Activated CD8-positive, alpha-beta T cell treated with anti-CD3 and anti-CD28 coated beads, Interleukin-2, amount 10 ng/mL, durations not matched to agents 7 days and 5 days (primary cell): ENCODE measurements around the gene EFNA4. TPM values are rescaled to one million over a fixed set of nuclear protein-coding genes. Genes with fewer than 3 reads are reported as not detected.

Source experiments
- ATAC-seq: fragments of 150-1000 bp; cut with Tn5 transposase; one replicate; pipeline ENCODE4 v1.10.0; 2021; ENCODE audit warnings: moderate library complexity
- CTCF ChIA-PET: fragments of 350-600 bp; sonication (Branson Sonifier 250); formaldehyde crosslinking; loops from one replicate; lab custom pipeline; 2021; ENCODE audit warnings: antibody characterized with exemption; lab: Charles Lee
- POLR2A ChIA-PET: fragments of 350-600 bp; sonication (Branson Sonifier 250); formaldehyde crosslinking; loops from one replicate; lab custom pipeline; 2021; ENCODE audit warnings: antibody characterized with exemption; lab: Charles Lee
- DNase-seq: peaks from one replicate; pipeline ENCODE4 v3.0.0-alpha.2; 2020
- H3K27ac Mint-ChIP-seq: one replicate; pipeline ENCODE4 v1.8.0; 2021; ENCODE audit warnings: mild to moderate bottlenecking, mixed read lengths
- H3K27me3 Mint-ChIP-seq: one replicate; pipeline ENCODE4 v1.8.0; 2021; ENCODE audit warnings: low read depth, mixed read lengths
- H3K36me3 Mint-ChIP-seq: one replicate; pipeline ENCODE4 v1.8.0; 2021; ENCODE audit warnings: low read depth, mixed read lengths
- H3K4me1 Mint-ChIP-seq: one replicate; pipeline ENCODE4 v1.8.0; 2021; ENCODE audit warnings: low read depth, mixed read lengths
- H3K4me3 Mint-ChIP-seq: one replicate; pipeline ENCODE4 v1.8.0; 2021; ENCODE audit warnings: mild to moderate bottlenecking, mixed read lengths
- H3K9me3 Mint-ChIP-seq: one replicate; pipeline ENCODE4 v1.8.0; 2022; ENCODE audit warnings: mixed read lengths; ENCODE audit not compliant: insufficient read depth
- total RNA-seq, 2 experiments: library from RNA; stranded (reverse); gene quantifications; one replicate each; pipeline ENCODE4 v1.2.3, GENCODE V29; 2021

The EFNA4 gene
- total RNA-seq, 2 experiments from 2014 or later = 7.8 to 9.7 TPM

DNA sequence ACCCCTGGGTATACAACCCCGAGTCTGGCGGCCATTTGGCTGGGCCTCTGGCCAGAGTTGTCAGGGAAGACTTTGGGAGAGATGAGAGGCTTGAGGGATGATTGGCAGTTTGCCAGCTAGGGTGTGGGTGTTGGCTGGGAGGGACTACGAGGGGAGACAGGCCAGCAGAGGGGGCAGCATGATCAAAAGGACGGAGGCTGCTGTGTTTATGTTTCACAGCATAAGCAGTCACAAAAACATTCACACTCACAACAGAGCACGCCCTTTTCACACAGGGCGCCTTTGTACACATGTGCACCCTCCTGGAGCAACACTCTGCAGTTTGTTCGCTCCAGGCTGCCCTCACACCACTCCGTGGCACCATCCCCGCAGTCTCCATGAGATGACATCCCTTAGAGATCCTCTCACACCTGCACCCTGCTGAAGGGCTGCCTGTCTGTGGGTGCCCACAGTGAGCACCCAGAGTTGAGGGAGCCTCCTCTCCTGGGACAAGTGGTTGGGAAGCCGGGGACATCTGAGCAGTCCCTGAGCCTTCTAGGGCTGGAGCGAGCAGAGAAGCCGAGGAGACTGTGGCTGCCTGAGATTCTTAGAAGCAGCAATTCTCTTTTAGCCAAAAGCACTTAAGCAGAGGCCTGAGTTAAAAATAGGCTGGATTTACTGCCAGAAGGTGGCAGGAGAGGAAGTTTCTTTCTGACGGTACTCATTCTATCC is 30.5 kb downstream of the EFNA4 start:
- ChIA-PET POLR2A (no interaction called here), CTCF (interaction anchor here (1.3 to 4.5 kb wide), 5 partner anchors 9 to 79 kb away, joined by 3 to 53 read pairs (median 23); partner anchors contain the start of gene KRTCAP2)
- ATAC-seq (no peak), DNase-seq (no peak)
- no peaks in the 10 kb centered on the region for H3K36me3 Mint-ChIP-seq
- H3K4me1 Mint-ChIP-seq = peaks cover 7% of the 10 kb centered on the region
- H3K4me3 Mint-ChIP-seq = no peak overlapping the region
- no peaks in the 10 kb centered on the region for H3K9me3 Mint-ChIP-seq
- H3K27me3 Mint-ChIP-seq = peaks cover 16% of the 10 kb centered on the region
- no peak overlapping the region for H3K27ac Mint-ChIP-seq

GRCh38 chr1:155094622-155094948 is 31.0 kb downstream of the EFNA4 start:
- Mint-ChIP-seq H3K4me1 (peaks cover 7% of the 10 kb centered on the region), H3K9me3 (no peaks in the 10 kb centered on the region), H3K27ac (no peak overlapping the region), H3K27me3 (peaks cover 16% of the 10 kb centered on the region), H3K36me3 (no peaks in the 10 kb centered on the region), H3K4me3 (no peak overlapping the region)
- POLR2A ChIA-PET = no interaction called here
- no peak for DNase-seq
- CTCF ChIA-PET = interaction anchor here (1.2 to 4.5 kb wide), 5 partner anchors 9 to 78 kb away, joined by 3 to 53 read pairs (median 23); partner anchors contain the start of gene KRTCAP2
- ATAC-seq = no peak

DNA sequence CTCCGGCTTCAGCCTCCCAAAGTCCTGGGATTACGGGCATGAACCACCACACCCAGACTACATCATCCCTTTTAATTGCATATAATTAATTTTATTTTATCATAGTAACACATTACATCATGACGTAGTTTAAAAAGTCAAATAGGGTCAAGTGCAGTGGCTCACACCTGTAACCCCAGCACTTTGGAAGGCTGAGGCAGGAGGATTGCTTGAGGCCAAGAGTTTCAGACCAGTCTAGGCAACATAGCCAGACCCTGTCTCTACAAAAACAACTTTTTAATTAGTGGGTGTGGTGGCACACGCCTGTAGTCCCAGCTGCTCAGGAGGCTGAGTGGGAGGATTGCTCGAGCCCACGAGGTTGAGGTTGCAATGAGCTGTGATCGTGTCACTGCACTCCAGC is 35.8 kb downstream of the EFNA4 start:
- ATAC-seq (no peak), DNase-seq (no peak)
- ChIA-PET POLR2A (no interaction called here), CTCF (interaction anchor here (1.3 to 2.0 kb wide), 2 partner anchors 8 to 74 kb away, joined by 7 to 8 read pairs; partner anchors contain the start of genes KRTCAP2 and TRIM46)
- no peak overlapping the region for H3K4me3 Mint-ChIP-seq
- no peak overlapping the region for H3K27ac Mint-ChIP-seq
- H3K36me3 Mint-ChIP-seq = no peaks in the 10 kb centered on the region
- H3K27me3 Mint-ChIP-seq = peaks cover 16% of the 10 kb centered on the region
- H3K4me1 Mint-ChIP-seq = no peaks in the 10 kb centered on the region
- no peaks in the 10 kb centered on the region for H3K9me3 Mint-ChIP-seq

DNA sequence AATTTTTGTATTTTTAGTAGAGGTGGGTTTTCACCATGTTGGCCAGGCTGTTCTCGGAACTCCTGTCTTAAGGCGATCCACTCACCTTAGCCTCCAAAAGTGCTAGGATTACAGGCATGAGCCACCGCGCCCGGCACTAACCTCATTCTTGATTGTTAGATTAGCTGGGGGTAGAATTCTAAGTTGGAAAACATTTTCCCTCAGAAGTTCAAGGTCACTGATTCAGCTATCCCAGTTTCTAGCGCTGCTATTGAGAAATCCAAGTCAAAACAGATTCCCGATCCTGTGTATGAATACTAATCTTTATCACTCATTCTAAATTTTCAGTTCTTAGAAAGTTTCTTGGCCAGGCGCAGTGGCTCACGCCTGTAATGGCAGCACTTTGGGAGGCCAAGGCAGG is 39.8 kb downstream of the EFNA4 start:
- ChIA-PET CTCF (interaction anchor here (2.9 kb wide), 1 partner anchor 12 kb away, joined by 7 read pairs; no protein-coding TSS in a partner anchor), POLR2A (no interaction called here)
- Mint-ChIP-seq H3K36me3 (no peaks in the 10 kb centered on the region), H3K9me3 (no peaks in the 10 kb centered on the region), H3K27ac (no peak overlapping the region), H3K27me3 (peaks cover 3% of the 10 kb centered on the region), H3K4me3 (no peak overlapping the region), H3K4me1 (no peaks in the 10 kb centered on the region)
- ATAC-seq (no peak), DNase-seq (no peak)

GRCh38 chr1:155104605-155105534 is 41.3 kb downstream of the EFNA4 start:
- Mint-ChIP-seq H3K27ac (no peak overlapping the region), H3K9me3 (no peaks in the 10 kb centered on the region), H3K4me3 (no peak overlapping the region), H3K36me3 (no peaks in the 10 kb centered on the region), H3K4me1 (no peaks in the 10 kb centered on the region), H3K27me3 (peaks cover 3% of the 10 kb centered on the region)
- DNase-seq = no peak
- CTCF ChIA-PET = interaction anchor here (2.9 kb wide), 1 partner anchor 14 kb away, joined by 7 read pairs; no protein-coding TSS in a partner anchor
- POLR2A ChIA-PET = no interaction called here
- ATAC-seq = no peak

- Mint-ChIP-seq H3K36me3 (no peaks in the 10 kb centered on the region), H3K4me1 (no peaks in the 10 kb centered on the region), H3K27me3 (peaks cover 3% of the 10 kb centered on the region), H3K9me3 (no peaks in the 10 kb centered on the region), H3K4me3 (no peak overlapping the region), H3K27ac (no peak overlapping the region)
- CTCF ChIA-PET = no interaction called here
- ATAC-seq (no peak), DNase-seq (no peak)
- POLR2A ChIA-PET = no interaction called here
These were observed 42.1 kb downstream of the EFNA4 start for GRCh38 chr1:155105604-155106011.

DNA sequence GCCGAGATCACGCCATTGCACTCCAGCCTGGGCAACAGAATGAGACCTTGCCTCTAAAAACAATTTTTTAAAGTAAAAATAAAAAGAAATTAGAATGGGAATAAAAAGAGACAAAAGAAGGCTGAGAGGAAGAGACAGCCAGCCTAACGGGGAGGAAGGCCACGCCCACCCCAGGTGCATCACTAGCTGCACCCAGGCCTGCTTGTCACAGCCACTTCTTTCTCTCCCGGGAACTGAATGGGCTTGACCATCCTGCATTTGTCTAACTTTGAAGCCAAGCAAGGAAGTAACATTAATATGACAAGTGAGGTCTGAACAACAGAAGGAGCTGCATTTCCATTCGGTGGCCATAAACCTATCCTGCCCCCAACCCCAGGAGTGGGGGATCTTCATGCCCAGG is 43.3 kb downstream of the EFNA4 start:
- DNase-seq = no peak
- no peaks in the 10 kb centered on the region for H3K4me1 Mint-ChIP-seq
- ChIA-PET POLR2A (interaction anchor here (1.2 kb wide), 1 partner anchor 22 kb away, joined by 3 read pairs; no protein-coding TSS in a partner anchor), CTCF (interaction anchor here (0.7 to 3.6 kb wide), 2 partner anchors 15 to 66 kb away, joined by 3 to 19 read pairs; partner anchors contain the start of gene KRTCAP2)
- ATAC-seq = no peak
- H3K4me3 Mint-ChIP-seq = no peak overlapping the region
- H3K27me3 Mint-ChIP-seq = peaks cover 3% of the 10 kb centered on the region
- no peaks in the 10 kb centered on the region for H3K36me3 Mint-ChIP-seq
- H3K27ac Mint-ChIP-seq = no peak overlapping the region
- no peaks in the 10 kb centered on the region for H3K9me3 Mint-ChIP-seq

- Mint-ChIP-seq H3K27ac (no peak overlapping the region), H3K4me3 (no peak overlapping the region), H3K4me1 (no peaks in the 10 kb centered on the region), H3K27me3 (peaks cover 3% of the 10 kb centered on the region), H3K36me3 (no peaks in the 10 kb centered on the region), H3K9me3 (no peaks in the 10 kb centered on the region)
- ChIA-PET POLR2A (interaction anchor here (1.2 kb wide), 1 partner anchor 21 kb away, joined by 3 read pairs; no protein-coding TSS in a partner anchor), CTCF (interaction anchor here (0.7 to 3.6 kb wide), 3 partner anchors 16 to 65 kb away, joined by 3 to 19 read pairs (median 5); partner anchors contain the start of gene KRTCAP2)
- DNase-seq = no peak
- ATAC-seq = no peak
These were observed 44.0 kb downstream of the EFNA4 start for GRCh38 chr1:155107309-155108264.

GRCh38 chr1:155108296-155108695 is 44.8 kb downstream of the EFNA4 start:
- CTCF ChIA-PET = interaction anchor here (1.2 to 3.6 kb wide), 3 partner anchors 16 to 64 kb away, joined by 3 to 19 read pairs (median 5); partner anchors contain the start of gene KRTCAP2
- POLR2A ChIA-PET = interaction anchor here (1.2 kb wide), 1 partner anchor 20 kb away, joined by 3 read pairs; no protein-coding TSS in a partner anchor
- Mint-ChIP-seq H3K4me3 (no peak overlapping the region), H3K27ac (no peak overlapping the region), H3K36me3 (no peaks in the 10 kb centered on the region), H3K27me3 (peaks cover 3% of the 10 kb centered on the region), H3K4me1 (no peaks in the 10 kb centered on the region), H3K9me3 (no peaks in the 10 kb centered on the region)
- no peak for DNase-seq
- ATAC-seq = no peak

DNA sequence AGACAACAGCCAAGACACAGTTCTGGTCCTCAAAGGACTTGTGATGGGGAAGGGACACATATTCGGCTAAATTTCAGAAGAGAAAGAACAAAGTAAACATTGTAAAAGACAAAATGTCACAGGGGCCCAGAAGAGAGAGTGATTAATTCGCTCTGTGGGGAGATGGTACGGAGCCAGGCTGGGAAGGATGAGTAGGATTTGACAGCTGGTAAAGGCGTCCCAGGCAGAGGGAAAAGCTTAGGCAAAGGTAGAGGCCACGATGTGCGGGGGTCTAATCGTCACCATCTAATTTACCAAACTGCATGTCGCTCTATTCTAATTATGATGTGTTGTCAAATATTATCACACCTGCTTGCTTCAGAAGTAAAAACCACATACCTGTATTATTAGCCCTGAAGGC is 46.8 kb downstream of the EFNA4 start:
- H3K4me3 Mint-ChIP-seq = no peak overlapping the region
- no peak for DNase-seq
- H3K27me3 Mint-ChIP-seq = peaks cover 5% of the 10 kb centered on the region
- POLR2A ChIA-PET = no interaction called here
- H3K27ac Mint-ChIP-seq = no peak overlapping the region
- H3K4me1 Mint-ChIP-seq = no peaks in the 10 kb centered on the region
- no peaks in the 10 kb centered on the region for H3K36me3 Mint-ChIP-seq
- no peak for ATAC-seq
- CTCF ChIA-PET = interaction anchor here (0.6 kb wide), 1 partner anchor 19 kb away, joined by 3 read pairs; no protein-coding TSS in a partner anchor
- no peaks in the 10 kb centered on the region for H3K9me3 Mint-ChIP-seq
